Testis (tissue), 3 donors: Measurements from ENCODE around the gene SUDS3. TPM values are rescaled to one million over a fixed set of nuclear protein-coding genes. Genes with fewer than 3 reads are reported as not detected.

Source experiments
- DNase-seq: peaks from one replicate; pipeline ENCODE4 v3.0.0-alpha.2; 2019
- H3K27ac ChIP-seq, 2 donors: fragments of 200-600 bp; sonication (generic); one replicate each; pipeline ENCODE4 v1.5.1; 2019
- H3K27me3 ChIP-seq: fragments of 200-600 bp; sonication (generic); one replicate; pipeline ENCODE4 v1.5.1; 2019
- H3K36me3 ChIP-seq: fragments of 200-600 bp; sonication (generic); one replicate; pipeline ENCODE4 v1.5.1; 2017; ENCODE audit warnings: low read depth; ENCODE audit errors: missing control alignments
- H3K4me1 ChIP-seq: fragments of 200-600 bp; sonication (generic); one replicate; pipeline ENCODE4 v1.5.1; 2019
- H3K4me3 ChIP-seq, 2 donors: fragments of 200-600 bp; sonication (generic); one replicate each; pipeline ENCODE4 v1.5.1; 2017 to 2019
- H3K9me3 ChIP-seq: fragments of 200-600 bp; sonication (generic); one replicate; pipeline ENCODE4 v1.5.1; 2017
- CTCF ChIP-seq, 3 experiments: fragments of 450-650 bp in 2 of 3; fragments of 200-600 bp in 1 of 3; sonication (generic) in 1 of 3; IDR thresholded peaks; one replicate each; pipeline ENCODE4 v1.5.1; 2016 to 2019; ENCODE audit warnings: antibody characterized with exemption in 3 of 3, mild to moderate bottlenecking in 2 of 3, moderate library complexity in 1 of 3
- POLR2A ChIP-seq: fragments of 450-650 bp; IDR thresholded peaks from one replicate; pipeline ENCODE4 v1.6.1; 2017; ENCODE audit warnings: antibody characterized with exemption, mild to moderate bottlenecking, moderate library complexity
- WGBS, 2 donors: methylation state at CpG; one replicate each; pipeline ENCODE4 v1.1.5; 2018; 5-methylcytosine and 5-hydroxymethylcytosine counted together
- intact Hi-C: fragments of 100-400 bp; cut with DNase I; formaldehyde crosslinking; loops from one replicate; pipeline ENCODE4 v1.15.1; 2023; ENCODE audit warnings: low total_unique reads
- polyA plus RNA-seq: library from polyadenylated mRNA; stranded (reverse); fragments of 350-450 nt; fragmentation: Illumina TruSeq; extraction: RNeasy Lipid Tissue Mini Kit (QIAGEN cat#74804); gene quantifications from one replicate; pipeline ENCODE4 v1.2.3, GENCODE V29; 2014; ENCODE audit warnings: low read depth, low replicate concordance; ENCODE audit not compliant: insufficient read depth
- total RNA-seq, 2 donors: library from RNA; depleted of rRNA; stranded (reverse); fragments of >200 nt; gene quantifications; one replicate each; pipeline ENCODE4 v1.2.3, GENCODE V29; 2016

SUDS3 gene
- total and polyA plus RNA-seq, 3 donors from 2014 or later: 42.3 to 89.1 (median 73.1) TPM

DNA sequence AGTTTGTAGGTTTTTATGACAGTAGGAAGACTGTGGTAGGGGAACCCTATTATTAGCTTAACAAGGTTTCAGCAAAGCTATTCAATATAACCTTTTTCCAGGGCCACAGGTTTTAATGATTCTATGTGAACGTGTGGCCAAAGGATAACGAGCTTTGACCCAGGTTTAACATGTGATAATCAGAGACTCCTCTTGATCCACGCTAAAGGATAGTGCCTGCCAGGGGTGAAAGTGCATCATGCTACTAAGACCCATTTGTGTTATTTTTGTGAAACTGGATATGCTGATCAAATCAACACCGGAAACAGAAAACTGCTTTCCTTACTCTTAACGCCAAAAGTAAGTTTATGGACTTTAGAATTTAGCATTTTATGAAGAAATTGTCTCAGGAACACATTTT, 2.7 kb upstream of the SUDS3 start:
- H3K4me1 ChIP-seq: peaks cover 19% of the 10 kb centered on the region
- H3K27ac ChIP-seq: peak overlapping the region; percentile 49 to 75
- H3K36me3 ChIP-seq: no peaks in the 10 kb centered on the region
- TF ChIP-seq POLR2A (no peak), CTCF (IDR thresholded peaks at IDR 0.05) (no peak)
- H3K27me3 ChIP-seq: no peaks in the 10 kb centered on the region
- no peaks in the 10 kb centered on the region for H3K9me3 ChIP-seq
- DNase-seq: no peak
- intact Hi-C loops: loop anchor here (10.0 kb wide), 1 partner anchor 189 kb away; no protein-coding TSS in a partner anchor
- WGBS, 2 donors: 32 to 37% methylated on average over 5 of the region's 5 CpGs
- peak overlapping the region; percentile 86 to 94 for H3K4me3 ChIP-seq

DNA sequence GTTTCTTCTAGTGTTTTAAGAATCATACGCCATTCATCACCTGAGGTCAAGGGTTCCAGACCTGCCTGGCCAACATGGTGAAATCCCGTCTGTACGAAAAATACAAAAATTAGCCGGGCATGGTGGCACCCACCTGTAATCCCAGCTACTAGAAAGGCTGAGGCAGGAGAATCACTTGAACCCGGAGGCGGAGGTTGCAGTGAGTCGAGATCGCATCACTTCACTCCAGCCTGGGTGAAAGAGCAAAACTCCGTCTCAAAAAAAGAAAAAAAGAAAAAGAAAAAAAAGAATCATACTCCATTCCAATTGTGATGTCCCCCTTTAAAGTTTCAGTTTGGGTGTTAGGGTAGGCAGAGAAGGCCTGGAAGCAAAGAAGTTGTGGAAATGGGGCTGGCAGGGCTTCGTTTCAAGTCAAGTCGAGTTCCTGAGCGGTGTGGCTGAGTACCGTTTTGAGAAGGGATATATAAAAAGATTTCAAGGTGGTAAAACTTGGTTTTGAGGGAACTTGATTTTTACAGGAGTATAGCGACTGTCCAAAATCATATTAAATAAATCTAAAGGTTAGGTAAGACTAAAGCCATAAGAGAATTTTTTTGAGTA, 2.1 kb upstream of the SUDS3 start:
- no peak for TF ChIP-seq CTCF (IDR thresholded peaks at IDR 0.05)
- TF ChIP-seq POLR2A: no peak
- DNase-seq: no peak
- Histone ChIP-seq H3K9me3 (no peaks in the 10 kb centered on the region), H3K27ac (peak overlapping the region in 1 of 2 donors; percentile 75), H3K4me3 (no peak overlapping the region), H3K27me3 (no peaks in the 10 kb centered on the region), H3K36me3 (no peaks in the 10 kb centered on the region), H3K4me1 (peaks cover 19% of the 10 kb centered on the region)
- intact Hi-C loops: loop anchor here (10.0 kb wide), 1 partner anchor 189 kb away; no protein-coding TSS in a partner anchor
- 50 to 76% methylated on average over 14 of the region's 14 CpGs for WGBS, 2 donors

- peaks cover 19% of the 10 kb centered on the region for H3K4me1 ChIP-seq
- no peak for DNase-seq
- intact Hi-C loops: loop anchor here (10.0 kb wide), 1 partner anchor 190 kb away; no protein-coding TSS in a partner anchor
Measured at GRCh38 chr12:118374909-118375308, 1.4 kb upstream of the SUDS3 start.

GRCh38 chr12:118375348-118375747, 1.0 kb upstream of the SUDS3 start:
- H3K4me3 ChIP-seq: peak overlapping the region; percentile 94 to 99
- intact Hi-C loops: loop anchor here (10.0 kb wide), 1 partner anchor 191 kb away; no protein-coding TSS in a partner anchor
- H3K27ac ChIP-seq: peak overlapping the region; percentile 89 to 97
- WGBS, 2 donors: 11 to 26% methylated on average over 10 of the region's 10 CpGs
- H3K36me3 ChIP-seq: no peaks in the 10 kb centered on the region
- H3K4me1 ChIP-seq: peaks cover 15% of the 10 kb centered on the region
- no peaks in the 10 kb centered on the region for H3K27me3 ChIP-seq
- H3K9me3 ChIP-seq: no peaks in the 10 kb centered on the region
- TF ChIP-seq CTCF (IDR thresholded peaks at IDR 0.05): no peak
- TF ChIP-seq POLR2A: no peak
- DNase-seq: no peak

More at GRCh38 chr12:118374909-118375308, 1.4 kb upstream of the SUDS3 start:
- 31 to 51% methylated on average over 5 of the region's 5 CpGs for WGBS, 2 donors
- Histone ChIP-seq H3K4me3 (peak overlapping the region; percentile 94 to 99), H3K27ac (peak overlapping the region; percentile 89 to 97), H3K9me3 (no peaks in the 10 kb centered on the region), H3K27me3 (no peaks in the 10 kb centered on the region), H3K36me3 (no peaks in the 10 kb centered on the region)
- TF ChIP-seq POLR2A (no peak), CTCF (IDR thresholded peaks at IDR 0.05) (no peak)
